ENCODE results near the gene SMIM10L2A.
"Not testable (repeated sequence)": the region's sequence is repeated elsewhere in the genome, so short reads cannot be mapped to it uniquely, and the experiment has no call there.

The SMIM10L2A gene

DNA sequence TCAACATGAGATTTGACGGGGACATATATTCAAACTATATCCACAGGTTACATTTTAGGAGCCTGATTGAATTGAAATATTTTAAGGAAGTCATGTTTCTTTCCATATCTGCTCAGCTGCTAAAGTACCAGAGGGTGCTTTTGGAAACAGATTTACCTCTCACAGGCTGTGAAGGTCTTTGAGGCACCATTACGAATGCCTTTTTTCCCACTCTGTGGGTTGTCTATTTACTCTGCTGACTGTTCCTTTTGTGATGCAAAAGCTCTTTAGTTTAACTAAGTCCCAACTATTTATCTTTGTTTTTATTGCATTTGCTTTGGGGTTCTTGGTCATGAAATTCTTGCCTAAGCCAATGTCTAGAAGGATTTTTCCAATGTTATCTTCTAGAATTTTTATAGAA lies 40.0 kb downstream of the SMIM10L2A start:
- DNase-seq: not testable (repeated sequence)

DNA sequence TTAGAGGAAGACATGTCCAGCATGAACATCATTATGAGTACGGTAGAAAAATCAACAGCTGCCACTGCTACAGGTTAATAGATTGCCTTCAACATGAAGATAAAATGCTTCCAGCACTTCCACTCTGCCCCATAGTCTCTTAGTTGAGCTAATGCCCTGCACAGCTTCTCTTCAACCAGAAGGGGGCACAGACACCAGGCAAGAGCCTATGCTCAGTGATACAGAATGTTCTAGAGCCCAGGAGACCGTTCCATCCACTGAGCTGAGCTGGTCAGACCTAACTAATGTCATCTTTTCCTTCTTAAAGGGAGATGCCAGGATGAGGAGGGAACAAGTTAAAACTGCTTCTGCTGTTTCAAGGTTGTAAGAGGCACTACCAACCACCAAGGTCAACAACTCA lies 42.2 kb downstream of the SMIM10L2A start:
- no peak for DNase-seq

DNA sequence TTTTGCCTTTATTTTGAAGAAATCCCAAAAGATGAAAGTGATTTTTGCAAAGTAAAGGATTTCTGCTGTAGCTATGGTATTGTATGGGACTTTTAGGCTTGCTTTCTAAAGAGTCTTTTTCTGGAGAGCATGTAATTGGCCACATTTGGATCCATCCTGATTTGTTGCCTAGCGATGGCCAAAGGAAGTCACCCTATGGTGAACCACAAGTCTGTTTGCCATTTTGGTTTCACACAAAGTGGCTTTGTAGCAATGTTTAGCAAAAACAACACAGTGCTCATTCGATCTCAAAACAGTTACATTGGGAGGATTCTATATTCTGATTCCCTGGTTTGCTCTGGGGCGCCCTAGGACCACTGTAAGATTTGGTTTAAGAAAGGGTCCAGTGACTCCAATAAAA lies 54.6 kb downstream of the SMIM10L2A start:
- DNase-seq: no peak

DNA sequence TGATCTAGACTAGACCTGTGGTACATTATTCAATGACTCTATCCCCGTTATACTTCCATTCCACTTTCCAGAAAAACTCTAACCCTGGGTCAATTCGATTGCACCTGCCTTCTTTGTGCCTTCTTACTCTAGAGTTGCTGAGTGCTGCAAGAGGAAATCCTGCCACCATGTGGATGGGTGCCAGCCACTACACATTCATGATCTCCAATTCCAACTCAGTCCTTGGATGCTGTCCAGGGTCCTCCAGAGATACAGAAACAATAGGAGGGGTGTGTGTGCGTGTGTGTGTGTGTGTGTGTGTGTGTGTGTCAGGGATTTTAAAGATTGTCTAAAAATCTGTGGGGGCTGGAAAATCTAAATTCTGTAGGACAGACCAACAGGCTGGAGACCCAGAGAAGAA lies 55.8 kb downstream of the SMIM10L2A start:
- DNase-seq: peak; percentile 10

Measured in NCI-H146 (cell line).